GM21529 (cell line): ENCODE measurements around the gene PCDHB4.
"Not testable (repeated sequence)": the region's sequence is repeated elsewhere in the genome, so short reads cannot be mapped to it uniquely, and the experiment has no call there.

Source experiments
- ATAC-seq: cut with Tn5 transposase; IDR thresholded peaks from one replicate; pipeline ENCODE4 v1.9.1; 2021; ENCODE audit not compliant: unreplicated experiment

PCDHB4 gene

GRCh38 chr5:141149812-141150211 is 28.2 kb downstream of the PCDHB4 start, which contains the start of gene PCDHB6:
TSS of gene PCDHB6 (plus strand) at chr5:141150057. CDS start at chr5:141150258, 201 bp downstream.
- ATAC-seq, result no peak

GRCh38 chr5:141150224-141150992 is 28.8 kb downstream of the PCDHB4 start:
- no peak for ATAC-seq

- ATAC-seq, result no peak
Observed at GRCh38 chr5:141150993-141151325, 29.3 kb downstream of the PCDHB4 start.

- ATAC-seq, result not testable (repeated sequence)
Observed at GRCh38 chr5:141151632-141152031, 30.0 kb downstream of the PCDHB4 start.

GRCh38 chr5:141152096-141152495 is 30.5 kb downstream of the PCDHB4 start:
- not testable (repeated sequence) for ATAC-seq

GRCh38 chr5:141155540-141156374 is 34.1 kb downstream of the PCDHB4 start:
- ATAC-seq, result no peak

- not testable (repeated sequence) for ATAC-seq
Observed at GRCh38 chr5:141157356-141157755, 35.7 kb downstream of the PCDHB4 start.

GRCh38 chr5:141157901-141158300 is 36.3 kb downstream of the PCDHB4 start:
- ATAC-seq, result not testable (repeated sequence)

- no peak for ATAC-seq
Observed at GRCh38 chr5:141172381-141173204, 51.0 kb downstream of the PCDHB4 start, which contains the start of gene PCDHB7. TSS of gene PCDHB7 (plus strand) at chr5:141172644. CDS start at chr5:141172836, 192 bp downstream.

- ATAC-seq, result not testable (repeated sequence)
Observed at GRCh38 chr5:141174291-141175104, 52.9 kb downstream of the PCDHB4 start.
